HUES6 (cell line): ENCODE data around the gene PGBD5.

ENCODE experiments used
- H3K27ac ChIP-seq: 2 replicates; pipeline ENCODE4 v1.7.0; 2013; ENCODE audit warnings: low read depth, mild to moderate bottlenecking, low read length, inconsistent platforms
- H3K27me3 ChIP-seq: 2 replicates; pipeline ENCODE4 v1.6.1; 2013; ENCODE audit warnings: low read length; ENCODE audit not compliant: control insufficient read depth, insufficient read depth
- H3K36me3 ChIP-seq: 2 replicates; pipeline ENCODE4 v1.6.1; 2013; ENCODE audit warnings: low read length; ENCODE audit not compliant: control insufficient read depth, insufficient read depth
- H3K4me1 ChIP-seq: 2 replicates; pipeline ENCODE4 v1.6.1; 2013; ENCODE audit warnings: low read length; ENCODE audit not compliant: control insufficient read depth, insufficient read depth
- H3K4me3 ChIP-seq: 2 replicates; pipeline ENCODE4 v1.5.1; 2013; ENCODE audit warnings: low read depth, low read length
- H3K9ac ChIP-seq: one replicate; pipeline ENCODE4 v1.6.1; 2013; ENCODE audit warnings: mild to moderate bottlenecking, low read length
- H3K9me3 ChIP-seq: 2 replicates; pipeline ENCODE4 v1.6.1; 2013; ENCODE audit warnings: low read depth, low read length; ENCODE audit not compliant: control insufficient read depth, insufficient read depth

PGBD5 gene

DNA sequence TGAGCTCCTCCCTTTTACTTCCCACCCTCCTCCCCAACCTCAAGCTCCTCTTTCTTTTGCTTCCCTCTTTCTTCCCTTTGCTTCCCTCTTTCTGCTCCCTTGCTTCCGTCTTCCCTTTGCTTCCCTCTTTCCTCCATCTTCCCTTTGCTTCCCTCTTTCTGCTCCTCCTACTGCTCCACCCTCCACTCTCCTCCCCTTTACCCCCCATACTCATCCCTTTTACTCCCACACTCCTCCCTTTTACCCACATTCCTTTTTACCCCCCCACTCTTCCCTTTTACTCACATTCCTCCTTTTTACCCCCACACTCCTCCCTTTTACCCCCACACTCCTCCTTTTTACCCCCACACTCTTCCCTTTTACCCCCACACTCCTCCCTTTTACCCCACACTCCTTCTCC, 30.2 kb downstream of the PGBD5 start:
- Histone ChIP-seq H3K27me3 (no peaks in the 10 kb centered on the region), H3K27ac (no peak overlapping the region), H3K9ac (no peak overlapping the region), H3K4me1 (peaks cover 41% of the 10 kb centered on the region), H3K36me3 (0 out of 2 replicates have a peak, but pooled peaks cover 3% of the 10 kb centered on the region), H3K4me3 (no peak overlapping the region), H3K9me3 (no peaks in the 10 kb centered on the region)

DNA sequence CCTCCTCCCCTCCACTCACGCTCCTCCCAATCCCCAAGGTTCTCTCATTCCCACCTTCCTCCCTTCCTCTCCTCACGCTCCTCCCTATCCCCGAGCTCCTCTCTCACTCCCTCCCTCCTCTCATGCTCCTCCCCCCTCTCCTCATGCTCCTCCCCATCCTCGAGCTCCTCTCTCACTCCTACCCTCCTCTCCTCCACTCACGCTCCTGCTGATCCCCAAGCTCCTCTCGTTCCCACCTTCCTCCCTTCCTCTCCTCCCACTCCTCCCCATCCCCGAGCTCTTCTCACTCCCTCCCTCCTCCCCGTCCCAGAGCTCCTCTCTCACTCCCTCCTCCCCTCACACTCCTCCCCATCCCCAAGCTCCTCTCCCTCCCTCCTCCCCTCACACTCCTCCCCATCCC, 31.4 kb downstream of the PGBD5 start:
- no peak overlapping the region for H3K27ac ChIP-seq
- H3K27me3 ChIP-seq, result no peaks in the 10 kb centered on the region
- H3K36me3 ChIP-seq, result 0 out of 2 replicates have a peak, but pooled peaks cover 3% of the 10 kb centered on the region
- H3K9ac ChIP-seq, result no peak overlapping the region
- H3K4me3 ChIP-seq, result no peak overlapping the region
- peaks cover 36% of the 10 kb centered on the region for H3K4me1 ChIP-seq
- no peaks in the 10 kb centered on the region for H3K9me3 ChIP-seq

DNA sequence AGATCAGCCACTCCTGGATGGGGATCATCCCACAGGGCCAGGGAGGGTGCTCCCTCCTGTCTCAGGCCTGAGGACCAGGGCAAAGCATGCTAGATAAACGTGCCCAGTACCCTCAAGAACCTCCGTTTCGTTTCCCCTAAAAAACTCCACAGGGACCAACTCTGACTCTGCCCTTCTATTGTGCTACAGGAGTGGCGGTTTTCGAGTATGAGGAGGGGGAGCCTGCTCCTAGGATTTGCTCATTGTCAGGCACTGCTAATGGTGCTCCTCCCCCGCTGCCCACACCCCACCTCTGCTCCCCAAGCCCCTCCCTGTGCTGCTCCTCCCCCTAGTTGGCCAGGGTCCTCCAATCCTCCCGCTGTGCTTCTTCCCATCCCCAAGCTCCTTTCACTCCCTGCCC, 32.0 kb downstream of the PGBD5 start:
- H3K9me3 ChIP-seq, result no peaks in the 10 kb centered on the region
- no peaks in the 10 kb centered on the region for H3K36me3 ChIP-seq
- no peaks in the 10 kb centered on the region for H3K27me3 ChIP-seq
- H3K4me3 ChIP-seq, result no peak overlapping the region; the same call in 1 of the 2 replicates
- H3K27ac ChIP-seq, result no peak overlapping the region
- no peak overlapping the region for H3K9ac ChIP-seq
- H3K4me1 ChIP-seq, result peaks cover 31% of the 10 kb centered on the region

DNA sequence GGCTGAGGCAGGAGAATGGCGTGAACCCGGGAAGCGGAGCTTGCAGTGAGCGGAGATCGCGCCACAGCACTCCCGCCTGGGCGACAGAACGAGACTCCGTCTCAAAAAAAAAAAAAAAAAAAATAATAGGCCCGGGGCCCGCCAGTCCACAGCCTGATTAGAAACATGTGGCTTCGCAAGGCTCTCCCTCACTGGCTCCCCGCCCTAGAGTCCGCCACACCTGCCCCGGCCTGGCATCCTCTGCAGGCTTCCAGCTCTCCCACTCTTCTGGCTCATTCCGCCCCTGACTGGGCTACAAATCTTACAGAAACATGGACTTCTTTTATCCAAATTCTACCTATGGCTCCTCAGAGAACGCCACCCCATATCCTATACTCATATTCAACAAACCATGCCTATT, 32.4 kb downstream of the PGBD5 start:
- Histone ChIP-seq H3K27me3 (no peaks in the 10 kb centered on the region), H3K9me3 (no peaks in the 10 kb centered on the region), H3K36me3 (no peaks in the 10 kb centered on the region), H3K4me1 (peaks cover 31% of the 10 kb centered on the region), H3K27ac (no peak overlapping the region), H3K4me3 (no peak overlapping the region; the same call in 1 of the 2 replicates), H3K9ac (no peak overlapping the region)

DNA sequence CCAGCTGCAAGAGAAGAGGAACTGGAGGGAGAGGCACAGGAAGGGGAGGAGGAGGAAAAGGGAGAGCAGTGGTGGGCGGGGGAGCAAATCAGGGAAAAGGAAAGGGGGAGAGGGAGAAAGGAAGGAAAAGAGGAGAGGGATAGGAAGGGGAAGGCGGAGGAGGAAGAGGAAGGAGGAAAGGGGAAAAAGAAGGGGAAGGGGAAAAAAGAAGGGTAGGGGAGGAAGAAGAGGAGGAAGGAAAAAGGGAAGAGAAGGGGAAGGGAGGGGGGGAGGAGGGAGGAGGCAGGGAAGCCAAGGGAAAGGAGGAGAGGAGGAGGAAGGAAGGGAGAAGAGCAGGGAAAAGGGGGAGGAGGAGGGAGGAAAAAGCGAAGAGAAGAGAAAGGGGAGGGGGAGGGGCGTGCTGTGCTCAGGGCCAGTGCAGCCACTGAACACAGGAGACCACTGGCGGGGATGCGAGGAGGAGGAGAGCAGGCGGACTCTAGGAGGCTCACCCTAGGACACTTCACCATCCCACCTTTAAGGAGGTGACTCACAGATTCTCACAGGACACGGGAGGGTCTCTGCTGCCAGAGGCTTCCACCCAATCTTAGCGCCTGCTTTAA, 33.1 kb downstream of the PGBD5 start:
- Histone ChIP-seq H3K9ac (no peak overlapping the region), H3K36me3 (no peaks in the 10 kb centered on the region), H3K4me1 (peaks cover 31% of the 10 kb centered on the region), H3K4me3 (peak overlapping the region; percentile 10; the same call in 1 of the 2 replicates), H3K27ac (no peak overlapping the region), H3K27me3 (no peaks in the 10 kb centered on the region), H3K9me3 (no peaks in the 10 kb centered on the region)

DNA sequence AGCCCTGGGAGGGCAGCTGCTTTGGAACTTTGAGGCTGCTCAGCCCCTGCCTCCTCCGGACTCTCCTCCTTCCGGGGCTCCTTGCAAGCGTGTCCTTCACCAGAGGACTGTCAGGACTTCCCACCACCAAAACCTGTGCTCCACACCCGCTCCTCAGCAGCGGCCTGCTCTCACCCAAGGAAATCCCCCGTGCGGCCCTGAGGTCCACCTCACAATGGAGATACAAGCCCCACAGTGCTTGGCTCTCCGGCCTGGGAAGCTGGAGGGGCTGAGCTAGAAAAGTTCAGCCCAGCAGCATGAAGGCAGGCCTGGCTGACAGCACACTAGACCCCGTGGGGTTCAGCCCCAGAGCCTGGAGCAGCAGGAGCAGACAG, 33.6 kb downstream of the PGBD5 start:
- H3K4me1 ChIP-seq, result peaks cover 31% of the 10 kb centered on the region
- H3K27me3 ChIP-seq, result no peaks in the 10 kb centered on the region
- H3K36me3 ChIP-seq, result no peaks in the 10 kb centered on the region
- H3K9ac ChIP-seq, result no peak overlapping the region
- no peak overlapping the region; the same call in 1 of the 2 replicates for H3K4me3 ChIP-seq
- no peak overlapping the region for H3K27ac ChIP-seq
- H3K9me3 ChIP-seq, result no peaks in the 10 kb centered on the region

DNA sequence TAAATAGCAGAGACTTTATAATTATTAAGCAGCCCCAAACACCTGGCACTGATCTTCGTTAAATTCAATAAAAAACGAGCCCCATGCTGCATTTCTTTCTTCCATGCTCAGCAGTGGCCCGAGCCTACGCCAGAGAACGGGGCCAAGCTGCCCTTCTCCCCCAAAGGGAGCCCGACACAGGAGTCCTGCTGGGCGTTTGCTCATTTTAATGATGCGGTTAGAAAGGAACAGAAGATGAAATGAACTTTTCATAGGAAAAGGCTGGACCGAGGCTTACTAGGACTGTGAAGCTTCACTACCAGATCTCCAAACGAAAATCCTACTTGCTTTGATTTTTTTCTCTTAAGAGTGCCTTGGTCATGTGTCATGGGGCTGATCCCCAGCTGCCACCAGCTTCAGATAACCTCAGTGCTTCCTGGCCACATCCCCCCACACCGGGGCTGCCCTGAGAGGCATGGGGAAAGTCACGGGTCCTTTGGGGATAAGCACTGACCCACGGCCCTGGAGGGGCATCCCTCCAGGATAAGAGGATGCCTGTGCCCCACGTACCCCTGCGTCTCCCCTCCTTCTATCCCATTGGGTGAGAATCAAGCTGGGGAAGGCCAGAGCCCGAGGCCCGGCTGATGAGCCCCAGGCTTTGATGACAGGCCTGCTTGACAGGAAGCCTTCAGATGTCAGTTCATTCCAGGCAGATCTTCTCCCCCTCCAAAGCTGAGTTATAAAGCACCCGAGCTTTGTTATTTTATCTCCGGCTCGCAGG, 34.2 kb downstream of the PGBD5 start:
- no peak overlapping the region for H3K27ac ChIP-seq
- H3K9ac ChIP-seq, result no peak overlapping the region
- H3K9me3 ChIP-seq, result no peaks in the 10 kb centered on the region
- H3K4me3 ChIP-seq, result no peak overlapping the region
- no peaks in the 10 kb centered on the region for H3K36me3 ChIP-seq
- no peaks in the 10 kb centered on the region for H3K27me3 ChIP-seq
- H3K4me1 ChIP-seq, result peaks cover 31% of the 10 kb centered on the region

DNA sequence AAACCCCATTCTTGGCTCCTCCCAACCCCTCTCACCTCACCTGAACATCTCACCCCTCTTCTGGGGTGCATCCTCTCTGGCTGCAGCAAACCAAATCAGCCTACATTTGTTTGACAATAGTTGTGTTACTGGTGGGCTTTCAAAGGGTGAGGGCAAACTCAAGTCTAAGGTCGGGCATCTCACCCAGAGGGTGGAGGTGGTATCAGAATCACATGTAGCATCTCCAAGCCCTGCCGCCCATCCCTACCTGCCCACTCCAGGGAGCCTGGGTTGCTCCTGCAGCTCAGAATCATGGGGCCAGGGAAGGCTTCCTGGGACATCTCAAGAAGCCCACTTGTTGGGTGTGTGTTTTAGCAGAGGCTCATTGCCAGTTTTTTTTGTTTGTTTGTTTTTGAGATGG, 35.8 kb downstream of the PGBD5 start:
- H3K27me3 ChIP-seq, result no peaks in the 10 kb centered on the region
- peaks cover 31% of the 10 kb centered on the region for H3K4me1 ChIP-seq
- no peaks in the 10 kb centered on the region for H3K36me3 ChIP-seq
- no peak overlapping the region for H3K27ac ChIP-seq
- H3K9me3 ChIP-seq, result no peaks in the 10 kb centered on the region
- H3K9ac ChIP-seq, result no peak overlapping the region
- no peak overlapping the region for H3K4me3 ChIP-seq

DNA sequence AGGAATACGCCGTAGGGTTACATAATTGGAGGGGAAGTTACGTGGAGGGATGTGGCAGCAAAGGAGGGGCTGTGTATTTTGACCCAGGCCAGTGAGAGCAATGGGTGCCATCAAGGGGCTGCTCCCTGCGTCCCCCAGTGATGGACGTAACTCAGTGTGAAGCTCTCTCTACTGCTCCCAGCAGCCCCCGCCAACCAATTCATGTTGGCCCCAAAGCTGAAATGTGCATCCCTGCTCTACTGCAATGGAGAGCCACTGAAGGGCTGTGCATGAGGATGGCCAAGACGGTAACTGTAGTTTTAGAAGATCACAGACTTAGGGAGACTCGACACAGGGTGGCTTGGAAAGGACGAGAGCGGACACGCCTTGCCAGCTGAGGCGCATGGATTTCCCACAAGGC, 38.3 kb downstream of the PGBD5 start:
- Histone ChIP-seq H3K36me3 (no peaks in the 10 kb centered on the region), H3K9me3 (no peaks in the 10 kb centered on the region), H3K27ac (no peak overlapping the region), H3K9ac (no peak overlapping the region), H3K4me1 (peaks cover 26% of the 10 kb centered on the region), H3K27me3 (no peaks in the 10 kb centered on the region), H3K4me3 (no peak overlapping the region)

DNA sequence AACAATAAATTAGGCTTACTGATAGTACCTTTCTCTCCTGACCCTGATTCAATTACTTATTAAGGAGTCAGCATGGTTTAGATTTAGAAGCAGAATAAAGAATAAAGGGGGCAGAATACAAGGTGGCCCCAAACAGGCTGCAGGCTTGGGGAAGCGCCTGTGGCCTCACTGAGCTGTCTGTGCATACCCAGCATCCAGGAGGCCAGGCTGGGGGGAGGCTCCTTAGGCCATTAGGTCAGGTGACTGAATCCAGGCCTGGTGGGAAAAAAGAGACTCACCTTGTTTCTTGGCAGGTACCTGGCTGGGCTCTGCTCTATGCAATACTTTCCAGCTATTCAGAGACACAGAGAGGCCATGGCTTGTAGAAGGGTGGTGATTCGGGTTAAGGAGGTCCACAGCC, 38.8 kb downstream of the PGBD5 start:
- no peak overlapping the region for H3K4me3 ChIP-seq
- no peaks in the 10 kb centered on the region for H3K36me3 ChIP-seq
- no peak overlapping the region for H3K27ac ChIP-seq
- no peaks in the 10 kb centered on the region for H3K9me3 ChIP-seq
- H3K9ac ChIP-seq, result no peak overlapping the region
- H3K27me3 ChIP-seq, result no peaks in the 10 kb centered on the region
- peaks cover 26% of the 10 kb centered on the region for H3K4me1 ChIP-seq

DNA sequence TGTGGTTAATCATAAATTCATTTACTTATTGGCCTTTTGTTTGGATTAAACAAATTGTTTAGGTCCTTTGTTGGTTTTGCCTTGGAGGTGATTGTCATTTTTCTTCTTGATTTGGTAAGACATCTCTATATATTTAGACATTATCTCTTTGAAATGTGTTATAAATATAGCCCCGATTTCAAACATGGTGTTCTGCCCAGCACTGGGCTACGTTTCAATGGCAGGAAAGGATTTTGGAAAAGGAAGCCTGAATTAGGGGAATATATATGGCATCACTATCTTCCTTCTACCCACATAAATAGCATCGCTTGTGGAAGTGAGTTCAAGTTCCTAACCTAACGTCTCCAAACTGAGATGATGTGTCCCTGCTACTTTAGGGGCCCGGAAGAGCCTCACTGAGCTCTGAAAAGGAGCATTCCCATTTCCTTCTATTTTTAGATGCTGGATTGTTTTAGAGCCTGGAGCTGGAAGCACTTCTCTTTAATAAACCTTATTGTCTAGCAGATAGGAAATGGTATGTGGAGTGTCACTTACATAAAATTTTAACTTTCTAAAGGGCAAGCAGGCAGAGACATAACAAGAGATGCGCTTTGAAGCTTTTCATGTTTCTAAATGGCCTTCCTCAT, 39.4 kb downstream of the PGBD5 start:
- no peaks in the 10 kb centered on the region for H3K36me3 ChIP-seq
- H3K4me3 ChIP-seq, result no peak overlapping the region
- no peak overlapping the region for H3K9ac ChIP-seq
- H3K9me3 ChIP-seq, result no peaks in the 10 kb centered on the region
- H3K27me3 ChIP-seq, result no peaks in the 10 kb centered on the region
- no peak overlapping the region for H3K27ac ChIP-seq
- H3K4me1 ChIP-seq, result peaks cover 26% of the 10 kb centered on the region
